HG03039 (cell line): ENCODE results near the gene COL4A4.
"Not testable (repeated sequence)": the region's sequence is repeated elsewhere in the genome, so short reads cannot be mapped to it uniquely, and the experiment has no call there.

Source experiments
- ATAC-seq: cut with Tn5 transposase; IDR thresholded peaks from one replicate; pipeline ENCODE4 v1.9.1; 2021; ENCODE audit warnings: mild to moderate bottlenecking, moderate library complexity; ENCODE audit not compliant: unreplicated experiment

COL4A4 gene

GRCh38 chr2:227117852-227118251, 46.2 kb downstream of the COL4A4 start:
- ATAC-seq, result no peak

GRCh38 chr2:227117027-227117426, 47.0 kb downstream of the COL4A4 start:
- ATAC-seq, result peak; percentile 84

GRCh38 chr2:227115761-227116160, 48.2 kb downstream of the COL4A4 start:
- no peak for ATAC-seq

- ATAC-seq, result no peak
Measured at GRCh38 chr2:227106845-227107759, 56.9 kb downstream of the COL4A4 start.

- no peak for ATAC-seq
Measured at GRCh38 chr2:227103583-227103982, 60.4 kb downstream of the COL4A4 start.

- no peak for ATAC-seq
Measured at GRCh38 chr2:227099340-227099739, 64.7 kb downstream of the COL4A4 start.

- no peak for ATAC-seq
Measured at GRCh38 chr2:227098162-227098515, 65.9 kb downstream of the COL4A4 start.

- ATAC-seq, result no peak
Measured at GRCh38 chr2:227097495-227098161, 66.4 kb downstream of the COL4A4 start.

- ATAC-seq, result no peak
Measured at GRCh38 chr2:227095346-227095745, 68.7 kb downstream of the COL4A4 start.

- ATAC-seq, result peak; percentile 99
Measured at GRCh38 chr2:227082286-227082685, 81.7 kb downstream of the COL4A4 start.

GRCh38 chr2:227079726-227080125, 84.3 kb downstream of the COL4A4 start:
- no peak for ATAC-seq

GRCh38 chr2:227065065-227065464, 98.9 kb downstream of the COL4A4 start:
- ATAC-seq, result not testable (repeated sequence)

- no peak for ATAC-seq
Measured at GRCh38 chr2:227058888-227059399, 105.1 kb downstream of the COL4A4 start.

GRCh38 chr2:227057743-227058447, 106.1 kb downstream of the COL4A4 start:
- ATAC-seq, result no peak

- ATAC-seq, result no peak
Measured at GRCh38 chr2:227057060-227057459, 106.9 kb downstream of the COL4A4 start.

GRCh38 chr2:227054006-227054405, 110.0 kb downstream of the COL4A4 start:
- ATAC-seq, result no peak

- no peak for ATAC-seq
Measured at GRCh38 chr2:227052879-227053278, 111.1 kb downstream of the COL4A4 start.

GRCh38 chr2:227043981-227044380, 120.0 kb downstream of the COL4A4 start:
- no peak for ATAC-seq

- no peak for ATAC-seq
Measured at GRCh38 chr2:227038550-227039189, 125.3 kb downstream of the COL4A4 start.

GRCh38 chr2:227036527-227036926, 127.5 kb downstream of the COL4A4 start:
- no peak for ATAC-seq
